GM21390 (cell line): ENCODE results near the gene GPR3.
"Not testable (repeated sequence)": the region's sequence is repeated elsewhere in the genome, so short reads cannot be mapped to it uniquely, and the experiment has no call there.

Experiments used
- ATAC-seq: cut with Tn5 transposase; IDR thresholded peaks from one replicate; pipeline ENCODE4 v1.9.1; 2021; ENCODE audit not compliant: unreplicated experiment

The GPR3 gene

GRCh38 chr1:27377760-27378495 lies 14.5 kb upstream of the GPR3 start:
- no peak for ATAC-seq

- ATAC-seq = no peak
Measured at GRCh38 chr1:27379564-27380122, 12.8 kb upstream of the GPR3 start.

DNA sequence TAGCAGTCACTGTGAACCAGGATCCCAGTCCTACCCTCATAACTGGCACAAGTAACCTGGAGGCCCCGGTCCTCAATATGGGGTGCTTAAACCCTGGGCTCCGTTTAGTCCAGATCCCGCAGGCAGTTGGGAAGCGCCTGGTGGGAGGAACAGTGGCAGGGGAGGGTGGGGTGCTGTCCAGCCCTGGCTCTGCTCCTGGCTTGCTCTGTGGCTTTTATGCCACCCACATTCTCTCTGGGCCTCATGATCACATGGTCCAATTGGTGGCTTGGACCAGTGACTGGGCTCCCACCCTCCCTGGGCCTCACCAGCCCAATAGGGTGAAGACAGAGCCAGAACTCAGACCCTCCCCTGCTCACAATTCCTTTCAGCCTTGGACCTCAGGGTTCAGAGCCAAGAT lies 12.2 kb upstream of the GPR3 start:
- no peak for ATAC-seq

DNA sequence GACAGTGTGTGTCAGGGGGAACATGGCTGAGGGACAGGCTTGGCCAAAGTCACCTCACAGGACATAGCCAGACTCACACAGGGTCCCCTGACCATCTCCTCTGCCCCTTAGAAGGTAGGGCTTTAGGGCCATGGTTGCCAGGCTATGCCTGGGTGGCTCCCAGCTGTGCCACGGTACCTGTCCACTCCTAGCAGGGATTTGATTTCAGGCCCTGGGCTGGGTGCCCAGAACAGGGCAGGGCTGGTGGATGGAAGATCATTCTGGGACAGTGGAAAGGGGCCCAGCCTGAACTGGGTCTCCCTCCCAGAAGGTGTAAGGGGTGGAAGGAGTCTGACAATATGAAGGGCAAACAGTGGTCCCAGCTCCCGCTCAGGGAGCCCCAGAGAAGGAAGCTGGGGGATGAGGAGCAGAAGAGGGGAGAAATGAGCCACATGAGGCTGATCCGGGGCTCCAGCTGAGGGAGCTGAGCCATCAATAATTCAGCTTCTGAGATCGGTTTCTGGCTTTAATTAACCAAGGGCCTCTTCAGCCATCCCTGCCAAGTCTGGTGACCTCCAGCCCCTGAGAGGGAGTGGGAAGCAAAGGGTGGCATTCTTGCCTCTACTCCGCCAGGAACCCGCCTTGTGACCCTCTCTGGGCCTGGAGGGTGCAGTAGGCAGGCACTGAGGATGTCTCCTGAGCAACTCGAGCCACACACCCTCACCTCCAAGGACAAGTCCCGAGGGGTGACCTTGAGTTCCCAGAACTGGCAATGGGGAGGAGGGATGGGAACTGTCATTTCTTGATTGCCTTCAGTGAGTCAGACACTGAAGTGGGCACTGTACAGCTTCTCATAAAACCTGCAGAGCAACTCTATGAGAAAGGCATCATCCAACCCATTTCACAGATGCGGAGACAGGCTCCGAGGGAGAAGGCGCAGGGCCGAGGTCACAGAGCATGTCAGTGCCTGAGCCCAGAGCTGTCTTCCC lies 11.4 kb upstream of the GPR3 start:
- ATAC-seq = no peak

GRCh38 chr1:27381969-27382762 lies 10.3 kb upstream of the GPR3 start:
- no peak for ATAC-seq

DNA sequence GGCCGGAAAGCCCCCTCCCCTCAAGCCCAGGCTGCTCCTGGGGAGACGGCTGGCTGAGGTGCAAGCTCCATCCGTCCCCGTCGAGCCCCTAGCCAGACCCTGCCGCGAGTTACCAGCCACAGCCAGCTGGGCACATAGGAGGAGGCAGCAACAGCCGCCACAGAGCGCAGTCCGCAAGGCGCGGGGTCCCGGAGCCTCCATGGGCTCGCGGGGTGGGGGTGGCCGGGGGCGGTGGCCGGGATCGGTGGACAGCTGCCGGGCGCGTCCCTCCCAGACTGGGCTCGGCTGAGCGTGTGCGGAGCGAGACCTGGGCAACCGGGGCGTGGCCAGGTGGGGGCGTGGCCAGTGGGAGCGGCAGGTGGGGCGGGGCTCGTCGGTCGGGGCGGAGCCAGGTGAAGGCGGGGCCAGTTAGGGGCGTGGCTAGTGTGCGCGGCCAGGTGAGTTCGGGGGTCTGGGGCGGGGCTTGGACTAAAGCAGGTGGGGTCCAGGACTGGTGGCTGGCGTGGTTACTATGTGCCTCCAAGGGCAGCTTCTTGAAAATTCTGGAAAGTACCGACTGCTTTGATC lies 9.3 kb upstream of the GPR3 start, which contains the start of gene CD164L2:
CD164L2 (minus strand) TSS at position 295 of the 567 bp plus-strand sequence; CDS start at position 201, 94 bp downstream.
- ATAC-seq = no peak

DNA sequence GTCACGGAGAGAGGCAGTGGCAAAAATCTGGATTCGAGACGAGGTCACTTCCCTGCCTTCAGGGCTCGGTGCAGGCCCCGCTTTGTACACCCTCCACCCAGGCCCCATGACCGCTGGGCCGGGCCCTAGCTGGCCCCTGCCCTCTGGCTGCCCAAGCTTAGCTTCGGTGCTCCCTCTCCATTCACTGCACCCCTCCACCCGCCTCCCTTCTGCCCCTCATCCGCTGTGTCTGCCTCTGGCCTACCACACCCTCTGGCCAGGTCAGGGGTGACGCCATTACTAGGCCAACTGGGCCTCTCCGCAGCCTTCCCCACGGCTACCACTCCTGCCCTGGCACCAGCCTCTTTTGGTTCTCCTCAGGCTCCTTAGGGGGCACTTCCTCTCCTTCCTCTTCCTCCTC lies 8.8 kb upstream of the GPR3 start:
- no peak for ATAC-seq

GRCh38 chr1:27384797-27385196 lies 7.6 kb upstream of the GPR3 start:
- ATAC-seq = not testable (repeated sequence)

GRCh38 chr1:27388337-27389005 lies 4.0 kb upstream of the GPR3 start:
- ATAC-seq = no peak

DNA sequence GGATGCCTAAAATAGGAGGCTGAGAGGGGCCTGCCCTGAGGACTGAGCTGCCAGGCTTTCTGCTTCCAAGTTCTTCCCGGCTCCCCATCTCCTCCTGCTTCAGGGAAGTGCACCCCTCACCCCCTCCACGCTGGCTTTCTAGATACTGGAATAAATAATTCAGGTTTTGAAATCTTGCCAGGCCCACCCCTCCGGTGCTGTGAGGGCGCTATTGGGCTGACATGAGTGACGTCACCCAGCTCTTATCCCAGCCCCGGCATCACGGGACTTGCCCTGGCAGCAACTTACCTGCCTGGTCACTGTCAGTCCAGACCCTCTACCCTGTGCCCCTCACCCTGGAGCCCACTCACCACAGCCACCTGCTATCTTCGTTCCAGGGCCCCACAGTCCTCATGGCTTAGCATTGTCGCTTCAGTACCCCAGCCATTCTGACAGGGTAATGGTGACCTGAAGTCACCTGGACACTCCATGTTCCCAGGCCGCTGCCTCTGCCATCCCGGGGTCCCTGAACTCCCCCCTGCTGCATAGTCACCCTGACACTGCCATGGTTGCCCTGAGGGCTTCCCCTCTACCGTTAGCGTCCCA lies 819 bp upstream of the GPR3 start:
- ATAC-seq = no peak

DNA sequence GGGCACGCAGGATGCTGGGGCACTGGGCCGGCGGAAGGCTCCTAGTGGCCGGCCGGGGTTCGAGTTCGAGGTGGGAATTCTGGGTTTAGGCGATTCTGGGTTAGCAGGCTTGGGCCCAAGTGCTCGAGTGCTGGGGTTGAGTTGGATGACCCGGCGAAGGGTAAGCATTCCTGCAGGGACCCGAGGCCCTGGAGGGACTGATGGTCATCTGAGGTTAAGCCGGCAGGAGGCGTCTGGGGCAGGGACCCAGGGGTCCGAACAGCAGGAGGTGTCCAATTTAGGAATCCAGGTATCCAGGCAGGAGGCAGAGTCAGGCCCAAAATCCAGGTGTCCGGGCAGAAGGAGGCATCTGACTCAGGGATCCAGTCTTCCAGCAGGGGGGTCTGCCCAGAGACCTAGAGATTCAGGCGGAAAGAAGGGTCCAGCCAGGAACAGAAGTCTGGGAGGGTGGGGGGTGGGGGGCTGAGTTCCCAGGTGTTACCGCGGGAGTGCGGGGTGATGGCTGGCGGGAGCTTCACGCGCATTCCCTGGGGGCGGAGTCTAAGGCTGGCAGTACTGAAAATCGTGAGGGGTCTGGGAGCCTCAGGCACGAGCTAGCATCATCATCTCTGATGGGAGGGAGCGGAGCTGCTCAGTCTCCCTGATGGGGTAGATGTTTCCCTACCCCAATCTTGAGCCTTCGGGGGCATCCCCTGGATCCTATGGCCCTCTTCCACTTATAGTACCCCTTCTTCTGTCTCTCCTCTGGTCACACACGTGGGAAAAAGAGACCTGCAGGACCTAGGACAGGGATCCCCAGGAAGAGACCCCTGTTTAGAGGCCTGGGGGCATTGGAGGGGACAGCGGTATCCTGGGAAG lies 585 bp downstream of the GPR3 start:
- no peak for ATAC-seq

DNA sequence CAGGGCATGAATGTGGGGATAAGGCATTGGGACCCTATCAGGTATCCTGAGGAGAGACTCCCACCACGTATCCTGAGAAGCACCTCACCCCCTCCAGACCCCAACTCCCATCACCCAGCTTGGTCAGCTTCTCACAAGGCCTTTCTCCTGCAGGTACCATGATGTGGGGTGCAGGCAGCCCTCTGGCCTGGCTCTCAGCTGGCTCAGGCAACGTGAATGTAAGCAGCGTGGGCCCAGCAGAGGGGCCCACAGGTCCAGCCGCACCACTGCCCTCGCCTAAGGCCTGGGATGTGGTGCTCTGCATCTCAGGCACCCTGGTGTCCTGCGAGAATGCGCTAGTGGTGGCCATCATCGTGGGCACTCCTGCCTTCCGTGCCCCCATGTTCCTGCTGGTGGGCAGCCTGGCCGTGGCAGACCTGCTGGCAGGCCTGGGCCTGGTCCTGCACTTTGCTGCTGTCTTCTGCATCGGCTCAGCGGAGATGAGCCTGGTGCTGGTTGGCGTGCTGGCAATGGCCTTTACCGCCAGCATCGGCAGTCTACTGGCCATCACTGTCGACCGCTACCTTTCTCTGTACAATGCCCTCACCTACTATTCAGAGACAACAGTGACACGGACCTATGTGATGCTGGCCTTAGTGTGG lies 1.3 kb downstream of the GPR3 start:
- no peak for ATAC-seq

- ATAC-seq = no peak
Measured at GRCh38 chr1:27394282-27394658, 1.8 kb downstream of the GPR3 start.

GRCh38 chr1:27394925-27395324 lies 2.5 kb downstream of the GPR3 start:
- ATAC-seq = no peak

DNA sequence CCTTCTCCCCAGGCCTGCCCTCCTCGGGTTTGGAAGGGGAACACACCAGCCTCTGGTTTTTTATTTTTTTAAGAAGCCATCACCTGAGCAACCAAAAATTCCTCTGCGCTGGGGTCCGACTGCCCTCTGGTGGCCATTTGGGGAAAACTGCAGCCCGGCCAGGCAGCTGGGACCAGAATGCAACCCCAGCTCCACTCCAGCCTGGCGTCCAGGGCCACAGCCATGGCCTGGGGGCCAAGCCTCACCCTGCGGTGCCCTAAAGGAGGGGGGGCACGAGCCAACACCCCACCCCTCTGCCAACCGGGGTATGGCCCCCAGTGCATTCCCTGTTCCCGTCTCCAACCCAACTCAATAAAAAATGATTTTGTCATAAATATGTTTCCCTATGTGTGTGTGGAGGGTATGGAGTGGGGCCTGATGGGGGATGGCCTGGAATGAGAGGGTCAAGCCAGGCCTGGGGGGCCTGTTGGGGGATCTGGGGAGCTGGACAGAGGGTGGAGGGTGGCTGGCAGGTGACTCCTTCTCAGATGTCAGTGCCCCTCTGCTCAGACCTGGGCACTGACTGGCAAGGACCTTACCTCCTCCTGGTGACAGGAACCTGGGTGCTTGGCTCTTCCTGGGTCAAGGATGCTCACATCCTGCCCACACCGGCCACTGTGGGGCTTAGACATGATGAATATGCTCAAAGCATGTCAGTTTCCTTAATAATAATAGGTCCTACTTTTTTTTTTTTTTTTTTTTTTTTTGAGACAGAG lies 3.2 kb downstream of the GPR3 start:
- ATAC-seq = no peak

GRCh38 chr1:27397110-27397509 lies 4.7 kb downstream of the GPR3 start:
- no peak for ATAC-seq

DNA sequence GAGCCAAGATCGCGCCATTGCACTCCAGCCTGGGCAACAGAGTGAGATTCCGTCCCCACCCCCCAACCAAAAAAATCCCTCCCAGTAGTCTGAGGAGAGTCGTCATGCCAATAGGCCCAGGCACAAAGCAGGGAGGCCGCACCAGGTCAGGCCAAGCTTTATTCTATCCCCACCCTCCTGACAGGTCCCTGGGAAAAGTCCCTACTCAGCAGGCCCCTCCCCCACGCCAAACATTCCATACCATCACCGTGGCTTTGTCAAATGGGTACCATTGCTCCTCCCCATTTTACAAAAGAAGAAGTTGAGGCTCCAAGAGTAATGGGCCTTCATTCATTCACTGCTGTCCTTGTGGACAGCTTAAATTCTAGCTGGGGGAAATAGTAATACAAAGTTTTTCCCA lies 5.3 kb downstream of the GPR3 start:
- ATAC-seq = no peak
